Mesendoderm (in vitro differentiated cells): ENCODE data around the gene SAMD4A.
A peak's percentile ranks its signal among the peaks of the same experiment; 100 is the strongest.

Experiments
- DNase-seq: peaks from one replicate; pipeline ENCODE4 v3.0.0; 2013
- H2AK5ac ChIP-seq: 2 replicates; pipeline ENCODE4 v1.6.1; 2013; ENCODE audit warnings: low read length, inconsistent platforms
- H2BK120ac ChIP-seq: 2 replicates; pipeline ENCODE4 v1.6.1; 2013; ENCODE audit warnings: low read depth, mild to moderate bottlenecking, low read length, moderate library complexity, mixed read lengths
- H2BK15ac ChIP-seq: replicated peaks from 2 replicates; pipeline ENCODE4 v1.6.1; 2013; ENCODE audit warnings: low read depth, mild to moderate bottlenecking, moderate library complexity
- H2BK5ac ChIP-seq: 2 replicates; pipeline ENCODE4 v1.6.1; 2013; ENCODE audit warnings: low read length, inconsistent platforms
- H3K18ac ChIP-seq: 2 replicates; pipeline ENCODE4 v1.6.1; 2013; ENCODE audit warnings: mild to moderate bottlenecking, low read length, mixed read lengths
- H3K23ac ChIP-seq: one replicate; pipeline ENCODE4 v1.6.1; 2013; ENCODE audit warnings: low read length
- H3K27ac ChIP-seq: 2 replicates; pipeline ENCODE4 v1.5.1; 2013; ENCODE audit warnings: low read depth, mild to moderate bottlenecking, inconsistent platforms, low read length, moderate library complexity
- H3K27me3 ChIP-seq: 2 replicates; pipeline ENCODE4 v1.6.1; 2013; ENCODE audit warnings: low read length, control low read depth, mild to moderate bottlenecking, inconsistent platforms; ENCODE audit not compliant: insufficient read depth, poor library complexity
- H3K36me3 ChIP-seq: 2 replicates; pipeline ENCODE4 v1.6.1; 2013; ENCODE audit warnings: low read length, inconsistent platforms; ENCODE audit not compliant: control insufficient read depth, insufficient read depth
- H3K4ac ChIP-seq: one replicate; pipeline ENCODE4 v1.6.1; 2013; ENCODE audit warnings: low read depth, mild to moderate bottlenecking, low read length, moderate library complexity
- H3K4me1 ChIP-seq: 2 replicates; pipeline ENCODE4 v1.6.1; 2013; ENCODE audit warnings: low read depth, low read length, inconsistent platforms; ENCODE audit not compliant: control insufficient read depth
- H3K4me2 ChIP-seq: 2 replicates; pipeline ENCODE4 v1.6.1; 2013; ENCODE audit warnings: low read length
- H3K4me3 ChIP-seq: 2 replicates; pipeline ENCODE4 v1.5.1; 2013; ENCODE audit warnings: mild to moderate bottlenecking, low read length
- H3K56ac ChIP-seq: one replicate; pipeline ENCODE4 v1.6.1; 2013; ENCODE audit warnings: low read length
- H3K79me1 ChIP-seq: 2 replicates; pipeline ENCODE4 v1.6.1; 2013; ENCODE audit warnings: low read length, inconsistent platforms
- H3K79me2 ChIP-seq: 2 replicates; pipeline ENCODE4 v1.6.1; 2013; ENCODE audit warnings: mild to moderate bottlenecking, low read length; ENCODE audit not compliant: control insufficient read depth, insufficient read depth
- H3K9ac ChIP-seq: 2 replicates; pipeline ENCODE4 v1.6.1; 2013; ENCODE audit warnings: low read length, inconsistent platforms
- H4K5ac ChIP-seq: one replicate; pipeline ENCODE4 v1.6.1; 2013; ENCODE audit warnings: low read length
- H4K8ac ChIP-seq: one replicate; pipeline ENCODE4 v1.6.1; 2013; ENCODE audit warnings: low read depth, mild to moderate bottlenecking, control low read depth, low read length, moderate library complexity
- WGBS: extraction: QIAGEN DNeasy Blood & Tissue Kit; methylation state at CpG from one replicate; pipeline ENCODE4 v1.1.7; 2013; ENCODE audit warnings: low lambda C conversion rate, missing lambda C conversion rate; ENCODE audit not compliant: insufficient coverage; ENCODE audit errors: extremely low coverage; 5-methylcytosine and 5-hydroxymethylcytosine counted together

SAMD4A gene

DNA sequence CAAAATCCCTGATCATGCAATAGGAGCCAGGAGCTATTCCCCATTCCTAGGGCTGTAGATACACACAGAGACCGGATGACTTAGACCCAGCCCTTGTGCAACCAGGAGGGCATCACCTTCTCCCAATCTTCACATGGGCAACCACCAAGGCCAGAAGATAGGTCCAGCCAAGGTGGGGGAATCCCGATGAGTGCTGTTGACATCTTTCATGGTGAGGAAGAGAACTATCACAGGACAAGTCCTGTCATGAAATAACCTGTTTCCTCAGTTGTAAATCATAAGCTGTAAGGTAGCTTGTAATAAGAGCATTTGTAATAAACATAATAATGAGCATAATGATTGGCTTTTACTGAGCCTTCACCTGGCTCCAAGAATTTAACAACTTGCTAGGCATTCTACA lies 246.2 kb downstream of the SAMD4A start:
- H3K9ac ChIP-seq: no peak overlapping the region
- H3K27me3 ChIP-seq: no peaks in the 10 kb centered on the region
- no peak overlapping the region for H2AK5ac ChIP-seq
- no peaks in the 10 kb centered on the region for H3K4me1 ChIP-seq
- H2BK15ac ChIP-seq: no peak overlapping the region
- no peaks in the 10 kb centered on the region for H3K36me3 ChIP-seq
- H3K56ac ChIP-seq: no peak overlapping the region
- H4K5ac ChIP-seq: no peak overlapping the region
- no peak for DNase-seq
- H3K79me2 ChIP-seq: no peaks in the 10 kb centered on the region
- H4K8ac ChIP-seq: no peak overlapping the region
- no CpG with 5 or more reads among the region's 2 CpGs for WGBS
- H3K4me2 ChIP-seq: no peak overlapping the region
- H2BK120ac ChIP-seq: no peak overlapping the region
- H3K4me3 ChIP-seq: no peak overlapping the region
- no peaks in the 10 kb centered on the region for H3K79me1 ChIP-seq
- H3K23ac ChIP-seq: no peak overlapping the region
- no peak overlapping the region for H3K27ac ChIP-seq
- no peak overlapping the region for H3K18ac ChIP-seq
- no peak overlapping the region for H2BK5ac ChIP-seq
- no peak overlapping the region for H3K4ac ChIP-seq

- Histone ChIP-seq H3K4me1 (no peaks in the 10 kb centered on the region), H3K79me1 (no peaks in the 10 kb centered on the region), H3K4ac (no peak overlapping the region), H4K5ac (no peak overlapping the region), H3K27me3 (no peaks in the 10 kb centered on the region), H3K4me2 (no peak overlapping the region), H3K36me3 (no peaks in the 10 kb centered on the region), H2AK5ac (no peak overlapping the region), H3K23ac (no peak overlapping the region), H3K4me3 (no peak overlapping the region), H3K27ac (no peak overlapping the region), H3K56ac (no peak overlapping the region), H3K9ac (no peak overlapping the region), H4K8ac (no peak overlapping the region), H3K18ac (no peak overlapping the region), H2BK5ac (no peak overlapping the region), H3K79me2 (no peaks in the 10 kb centered on the region), H2BK15ac (no peak overlapping the region), H2BK120ac (no peak overlapping the region)
- peak; percentile 50 for DNase-seq
- WGBS: no CpG with 5 or more reads among the region's 5 CpGs
Observed at GRCh38 chr14:54814076-54814475, 247.1 kb downstream of the SAMD4A start.

GRCh38 chr14:54815016-54815415 lies 248.1 kb downstream of the SAMD4A start:
- Histone ChIP-seq H3K4me3 (no peak overlapping the region), H2AK5ac (no peak overlapping the region), H4K8ac (no peak overlapping the region), H3K18ac (no peak overlapping the region), H3K27ac (no peak overlapping the region), H3K27me3 (no peaks in the 10 kb centered on the region), H2BK5ac (no peak overlapping the region), H3K4me2 (no peak overlapping the region), H3K4ac (no peak overlapping the region), H3K79me2 (no peaks in the 10 kb centered on the region), H4K5ac (no peak overlapping the region), H3K36me3 (no peaks in the 10 kb centered on the region), H2BK15ac (no peak overlapping the region), H3K9ac (no peak overlapping the region), H3K56ac (no peak overlapping the region), H3K23ac (no peak overlapping the region), H2BK120ac (no peak overlapping the region), H3K79me1 (no peaks in the 10 kb centered on the region), H3K4me1 (no peaks in the 10 kb centered on the region)
- DNase-seq: no peak
- WGBS: no CpG with 5 or more reads among the region's 12 CpGs

GRCh38 chr14:54815515-54815914 lies 248.6 kb downstream of the SAMD4A start:
- Histone ChIP-seq H3K27me3 (no peaks in the 10 kb centered on the region), H3K9ac (no peak overlapping the region), H4K8ac (no peak overlapping the region), H2BK15ac (no peak overlapping the region), H3K27ac (no peak overlapping the region), H2AK5ac (no peak overlapping the region), H2BK5ac (no peak overlapping the region), H3K79me1 (no peaks in the 10 kb centered on the region), H3K36me3 (no peaks in the 10 kb centered on the region), H4K5ac (no peak overlapping the region), H2BK120ac (no peak overlapping the region), H3K23ac (no peak overlapping the region), H3K18ac (no peak overlapping the region), H3K4me2 (no peak overlapping the region), H3K56ac (no peak overlapping the region), H3K4ac (no peak overlapping the region), H3K4me3 (no peak overlapping the region), H3K79me2 (no peaks in the 10 kb centered on the region), H3K4me1 (no peaks in the 10 kb centered on the region)
- no peak for DNase-seq
- WGBS: no CpG with 5 or more reads among the region's 6 CpGs

GRCh38 chr14:54816450-54816849 lies 249.5 kb downstream of the SAMD4A start:
- Histone ChIP-seq H2BK5ac (no peak overlapping the region), H3K36me3 (no peaks in the 10 kb centered on the region), H3K27ac (no peak overlapping the region), H3K18ac (no peak overlapping the region), H3K9ac (no peak overlapping the region), H3K23ac (no peak overlapping the region), H3K4me1 (no peaks in the 10 kb centered on the region), H4K5ac (no peak overlapping the region), H2BK15ac (no peak overlapping the region), H3K4ac (no peak overlapping the region), H3K4me3 (no peak overlapping the region), H3K4me2 (no peak overlapping the region), H2BK120ac (no peak overlapping the region), H3K79me2 (no peaks in the 10 kb centered on the region), H3K79me1 (no peaks in the 10 kb centered on the region), H2AK5ac (no peak overlapping the region), H3K56ac (no peak overlapping the region), H4K8ac (no peak overlapping the region), H3K27me3 (no peaks in the 10 kb centered on the region)
- WGBS: no CpG with 5 or more reads among the region's 1 CpG
- DNase-seq: no peak

GRCh38 chr14:54817506-54817905 lies 250.6 kb downstream of the SAMD4A start:
- Histone ChIP-seq H3K4ac (no peak overlapping the region), H2BK15ac (no peak overlapping the region), H3K4me2 (no peak overlapping the region), H4K8ac (no peak overlapping the region), H2AK5ac (no peak overlapping the region), H3K36me3 (no peaks in the 10 kb centered on the region), H3K23ac (no peak overlapping the region), H3K9ac (no peak overlapping the region), H3K4me3 (no peak overlapping the region), H4K5ac (no peak overlapping the region), H3K56ac (no peak overlapping the region), H2BK5ac (no peak overlapping the region), H3K79me2 (no peaks in the 10 kb centered on the region), H3K18ac (no peak overlapping the region), H3K27ac (no peak overlapping the region), H3K4me1 (no peaks in the 10 kb centered on the region), H3K27me3 (no peaks in the 10 kb centered on the region), H3K79me1 (no peaks in the 10 kb centered on the region), H2BK120ac (no peak overlapping the region)
- no peak for DNase-seq
- WGBS: no CpG with 5 or more reads among the region's 5 CpGs
